ENCODE data around the gene ZNF343. TPM values are rescaled to one million over a fixed set of nuclear protein-coding genes. Genes with fewer than 3 reads are reported as not detected.

ZNF343 gene
- total and polyA plus RNA-seq, 12 donors, result 5.8 to 13.0 (median 9.4) TPM

DNA sequence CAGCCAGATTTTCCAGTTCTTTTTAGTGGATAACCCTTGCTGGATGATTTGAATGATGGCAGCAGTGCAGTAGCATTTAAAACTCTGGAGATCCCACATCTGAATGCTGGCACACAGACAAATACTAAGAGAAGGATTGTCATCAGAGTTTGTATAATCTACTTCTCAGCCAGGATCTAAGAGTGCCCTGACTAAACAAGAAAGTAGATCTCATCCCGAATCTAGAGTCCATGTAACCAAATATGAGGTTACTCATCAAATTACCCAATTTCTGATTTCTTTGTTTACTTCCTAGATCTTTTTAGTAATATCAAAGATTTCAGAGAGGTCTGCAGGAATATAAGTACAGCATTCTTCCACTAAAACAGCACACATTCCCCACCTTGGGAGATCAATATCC is 35.5 kb upstream of the ZNF343 start:
- no peak overlapping the region for H3K27ac ChIP-seq
- no peaks in the 10 kb centered on the region for H3K9me3 ChIP-seq (replicated peaks in 1 of 3)
- no peaks in the 10 kb centered on the region for H3K36me3 ChIP-seq (replicated peaks in 1 of 2)
- TF ChIP-seq POLR2A (IDR thresholded peaks at IDR 0.05), result no peak
- TF ChIP-seq, protein P1, sequence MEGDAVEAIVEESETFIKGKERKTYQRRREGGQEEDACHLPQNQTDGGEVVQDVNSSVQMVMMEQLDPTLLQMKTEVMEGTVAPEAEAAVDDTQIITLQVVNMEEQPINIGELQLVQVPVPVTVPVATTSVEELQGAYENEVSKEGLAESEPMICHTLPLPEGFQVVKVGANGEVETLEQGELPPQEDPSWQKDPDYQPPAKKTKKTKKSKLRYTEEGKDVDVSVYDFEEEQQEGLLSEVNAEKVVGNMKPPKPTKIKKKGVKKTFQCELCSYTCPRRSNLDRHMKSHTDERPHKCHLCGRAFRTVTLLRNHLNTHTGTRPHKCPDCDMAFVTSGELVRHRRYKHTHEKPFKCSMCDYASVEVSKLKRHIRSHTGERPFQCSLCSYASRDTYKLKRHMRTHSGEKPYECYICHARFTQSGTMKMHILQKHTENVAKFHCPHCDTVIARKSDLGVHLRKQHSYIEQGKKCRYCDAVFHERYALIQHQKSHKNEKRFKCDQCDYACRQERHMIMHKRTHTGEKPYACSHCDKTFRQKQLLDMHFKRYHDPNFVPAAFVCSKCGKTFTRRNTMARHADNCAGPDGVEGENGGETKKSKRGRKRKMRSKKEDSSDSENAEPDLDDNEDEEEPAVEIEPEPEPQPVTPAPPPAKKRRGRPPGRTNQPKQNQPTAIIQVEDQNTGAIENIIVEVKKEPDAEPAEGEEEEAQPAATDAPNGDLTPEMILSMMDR (IDR thresholded peaks at IDR 0.05), result no peak
- no peaks in the 10 kb centered on the region for H3K4me1 ChIP-seq (replicated peaks in 1 of 2)
- no peak for DNase-seq
- no peak overlapping the region for H3K4me3 ChIP-seq
- peaks cover 8% of the 10 kb centered on the region for H3K27me3 ChIP-seq
- 62 to 79% (median 70%) methylated on average over 1 of the region's 1 CpG for WGBS, 4 donors
- intact Hi-C loops (cut with DNase I), result no loop called here

DNA sequence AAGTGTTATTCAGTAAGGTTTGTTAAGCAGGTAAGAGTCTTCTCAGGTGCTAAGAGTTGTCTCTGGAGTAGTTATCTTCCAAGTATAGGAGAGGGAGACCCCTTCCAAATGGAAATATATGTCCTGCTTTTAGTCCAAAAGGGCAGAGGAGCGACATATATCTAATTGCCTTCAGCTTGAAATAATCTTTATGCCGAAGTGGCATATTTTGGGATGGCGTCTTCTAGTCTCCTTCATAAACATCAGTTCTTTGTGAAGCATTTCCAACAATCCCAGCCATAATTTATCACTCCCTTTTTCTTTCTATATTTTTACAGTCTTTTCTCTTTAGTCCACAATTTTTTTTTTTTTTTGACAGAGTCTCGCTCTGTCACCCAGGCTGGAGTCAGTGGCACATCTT is 33.6 kb upstream of the ZNF343 start:
- H3K9me3 ChIP-seq (replicated peaks in 1 of 3), result no peaks in the 10 kb centered on the region
- no peak for DNase-seq
- WGBS, 4 donors, result 66 to 79% (median 75%) methylated on average over 4 of the region's 4 CpGs
- no peaks in the 10 kb centered on the region for H3K27me3 ChIP-seq
- H3K27ac ChIP-seq, result no peak overlapping the region
- intact Hi-C loops (cut with DNase I), result no loop called here
- no peaks in the 10 kb centered on the region for H3K36me3 ChIP-seq (replicated peaks in 1 of 2)
- TF ChIP-seq, protein P1 (IDR thresholded peaks at IDR 0.05), result no peak
- TF ChIP-seq POLR2A (IDR thresholded peaks at IDR 0.05), result no peak
- peaks cover 0 to 3% of the 10 kb centered on the region in 2 donors for H3K4me1 ChIP-seq (replicated peaks in 1 of 2)
- H3K4me3 ChIP-seq, result no peak overlapping the region

DNA sequence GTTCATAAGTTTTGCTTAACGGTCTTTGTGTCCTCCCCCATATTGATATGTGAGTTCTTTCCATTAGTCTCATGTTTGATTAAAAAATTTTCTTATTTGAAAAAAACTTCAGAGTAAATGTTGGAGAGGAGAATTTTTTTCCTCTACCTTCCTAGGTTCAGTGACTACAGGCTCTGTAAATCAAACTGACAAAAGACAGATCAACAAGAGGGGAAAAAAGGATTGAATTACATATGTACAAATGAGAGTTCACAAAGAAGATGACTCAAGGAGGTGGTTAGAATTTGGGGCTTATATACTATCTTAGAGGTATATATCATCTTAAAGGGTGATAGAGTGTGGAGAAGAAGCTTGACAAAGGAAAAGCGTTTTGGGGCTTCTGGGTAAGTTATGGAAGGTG is 33.2 kb upstream of the ZNF343 start:
- H3K4me1 ChIP-seq (replicated peaks in 1 of 2), result peaks cover 0 to 3% of the 10 kb centered on the region in 2 donors
- TF ChIP-seq, protein P1 (IDR thresholded peaks at IDR 0.05), result no peak
- TF ChIP-seq POLR2A (IDR thresholded peaks at IDR 0.05), result no peak
- intact Hi-C loops (cut with DNase I), result no loop called here
- H3K27me3 ChIP-seq, result no peaks in the 10 kb centered on the region
- H3K36me3 ChIP-seq (replicated peaks in 1 of 2), result no peaks in the 10 kb centered on the region
- no peaks in the 10 kb centered on the region for H3K9me3 ChIP-seq (replicated peaks in 1 of 3)
- no peak overlapping the region for H3K27ac ChIP-seq
- WGBS, 4 donors, result 73 to 78% (median 76%) methylated on average over 2 of the region's 2 CpGs
- DNase-seq, result no peak
- no peak overlapping the region for H3K4me3 ChIP-seq

DNA sequence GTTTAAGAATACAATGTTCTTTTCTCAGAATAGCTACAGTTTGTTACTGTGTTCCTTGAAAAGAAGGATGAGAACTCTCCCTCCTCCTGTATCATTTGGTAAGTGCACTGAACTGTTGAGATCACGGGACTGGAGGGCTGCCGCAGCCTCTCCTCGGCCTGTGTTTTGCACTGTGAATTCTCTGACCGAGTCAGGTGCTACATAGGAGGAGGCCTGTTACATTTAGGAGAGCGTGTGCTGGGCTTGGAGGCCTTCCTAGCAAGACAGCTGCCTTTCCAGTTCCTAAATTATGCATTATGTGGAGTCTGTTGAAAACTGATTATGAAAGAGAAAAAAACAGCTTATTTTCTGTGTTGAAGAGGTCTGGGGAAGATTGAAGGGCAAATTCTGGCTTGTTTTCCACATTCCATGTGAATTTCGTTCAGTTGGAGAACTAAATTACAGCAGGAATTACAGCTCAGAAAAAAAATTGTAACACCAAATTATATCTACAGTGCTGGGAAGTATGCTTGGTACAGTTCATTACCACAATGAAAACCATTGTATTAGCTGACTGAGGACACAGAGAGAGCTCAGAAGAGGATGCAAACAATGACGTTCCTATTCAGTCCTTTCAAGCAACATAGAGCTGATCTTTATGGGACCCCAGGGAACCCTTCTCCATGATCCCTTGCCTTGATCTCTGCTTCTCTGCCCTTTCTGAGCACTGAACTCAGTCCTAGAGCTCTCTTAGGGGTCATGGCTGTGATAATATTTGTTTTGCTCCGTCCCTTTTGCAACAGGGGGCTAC is 30.4 kb upstream of the ZNF343 start:
- Histone ChIP-seq H3K27ac (no peak overlapping the region), H3K9me3 (replicated peaks in 1 of 3) (no peaks in the 10 kb centered on the region), H3K36me3 (replicated peaks in 1 of 2) (no peaks in the 10 kb centered on the region), H3K4me3 (no peak overlapping the region), H3K27me3 (no peaks in the 10 kb centered on the region), H3K4me1 (replicated peaks in 1 of 2) (peaks cover 0 to 3% of the 10 kb centered on the region in 2 donors)
- 40 to 61% (median 46%) methylated on average over 7 to 8 of the region's 8 CpGs for WGBS, 4 donors
- intact Hi-C loops (cut with DNase I), result no loop called here
- no peak for DNase-seq
- no peak for TF ChIP-seq POLR2A (IDR thresholded peaks at IDR 0.05)
- TF ChIP-seq, protein P1 (IDR thresholded peaks at IDR 0.05), result no peak
